HEK293 (cell line): ENCODE data around the gene ZSCAN16.

Source experiments
- CTCF ChIA-PET: fragments of 350-600 bp; formaldehyde crosslinking; extraction: SDS; loops from one replicate; lab custom pipeline; 2021; ENCODE audit warnings: antibody characterized with exemption; lab: Yijun Ruan, JAX
- POLR2A ChIA-PET: fragments of 300-600 bp; formaldehyde crosslinking; extraction: SDS; loops from one replicate; lab custom pipeline; 2020; ENCODE audit warnings: antibody characterized with exemption, inconsistent platforms; lab: Yijun Ruan, JAX
- H3K27ac ChIP-seq: fragments of 200-500 bp; sonication (Bioruptor generic); 2 replicates; pipeline ENCODE4 v1.5.1; 2014; ENCODE audit warnings: low read depth, low read length, control low read depth, inconsistent platforms; ENCODE audit errors: extremely low read depth
- H3K36me3 ChIP-seq, 2 experiments: fragments of 200-500 bp in 1 of 2; sonication (Bioruptor generic) in 1 of 2; 1 replicate in 1 of 2; 2 replicates in 1 of 2; pipeline ENCODE4 v1.5.1; 2014 to 2017; ENCODE audit warnings: inconsistent platforms in 2 of 2, low read length in 2 of 2; ENCODE audit not compliant: control insufficient read depth in 2 of 2, insufficient read depth in 1 of 2
- H3K4me1 ChIP-seq: fragments of 200-500 bp; sonication (Bioruptor generic); 2 replicates; pipeline ENCODE4 v1.5.1; 2014; ENCODE audit warnings: mild to moderate bottlenecking, low read length, inconsistent platforms; ENCODE audit not compliant: control insufficient read depth, insufficient read depth
- H3K4me3 ChIP-seq: 2 replicates; pipeline ENCODE4 v1.5.1; 2011; ENCODE audit warnings: low read depth, mild to moderate bottlenecking, control low read depth, low read length, moderate library complexity
- H3K9me3 ChIP-seq: fragments of 200-500 bp; sonication (Bioruptor generic); 2 replicates; pipeline ENCODE4 v1.5.1; 2014; ENCODE audit warnings: low read depth, low read length, inconsistent platforms; ENCODE audit not compliant: control insufficient read depth, insufficient read depth
- BCL11B ChIP-seq: fragments of 450-650 bp; formaldehyde crosslinking; IDR thresholded peaks from 2 replicates; pipeline ENCODE4 v1.5.1; 2016; ENCODE audit warnings: low read depth, missing biosample characterization, missing genetic modification characterization
- KLF1 ChIP-seq: fragments of 450-650 bp; formaldehyde crosslinking; IDR thresholded peaks from 2 replicates; pipeline ENCODE4 v1.5.1; 2016; ENCODE audit warnings: missing biosample characterization, missing genetic modification characterization
- KLF17 ChIP-seq: fragments of 450-650 bp; formaldehyde crosslinking; IDR thresholded peaks from 2 replicates; pipeline ENCODE4 v1.5.1; 2016; ENCODE audit warnings: missing biosample characterization, missing genetic modification characterization
- MEIS1 ChIP-seq: sonication (generic); formaldehyde crosslinking; IDR thresholded peaks from 2 replicates; pipeline ENCODE4 v1.8.1; 2022; ENCODE audit warnings: missing genetic modification reagents, mild to moderate bottlenecking, borderline replicate concordance
- PBX3 ChIP-seq: sonication (generic); formaldehyde crosslinking; IDR thresholded peaks from 2 replicates; pipeline ENCODE4 v1.8.1; 2022; ENCODE audit warnings: mild to moderate bottlenecking, moderate library complexity, missing genetic modification reagents
- SCRT2 ChIP-seq: fragments of 450-650 bp; formaldehyde crosslinking; IDR thresholded peaks from 2 replicates; pipeline ENCODE4 v1.5.1; 2016; ENCODE audit warnings: missing biosample characterization, missing genetic modification characterization
- SP3 ChIP-seq: fragments of 450-650 bp; formaldehyde crosslinking; IDR thresholded peaks from 2 replicates; pipeline ENCODE4 v1.5.1; 2016; ENCODE audit warnings: missing biosample characterization, missing genetic modification characterization
- TSHZ1 ChIP-seq: fragments of 450-650 bp; formaldehyde crosslinking; IDR thresholded peaks from 2 replicates; pipeline ENCODE4 v1.5.1; 2016; ENCODE audit warnings: missing biosample characterization, missing genetic modification characterization, borderline replicate concordance
- WT1 ChIP-seq: fragments of 450-650 bp; formaldehyde crosslinking; IDR thresholded peaks from 2 replicates; pipeline ENCODE4 v1.5.1; 2016; ENCODE audit warnings: missing biosample characterization, missing genetic modification characterization
- ZBTB26 ChIP-seq: fragments of 450-650 bp; formaldehyde crosslinking; optimal IDR thresholded peaks from 2 replicates; pipeline ENCODE3; 2016; ENCODE audit warnings: missing biosample characterization, mild to moderate bottlenecking, missing genetic modification characterization
- ZBTB7A ChIP-seq: fragments of 450-650 bp; formaldehyde crosslinking; IDR thresholded peaks from 2 replicates; pipeline ENCODE4 v1.5.1; 2016; ENCODE audit warnings: low read depth, missing biosample characterization, missing genetic modification characterization
- ZEB2 ChIP-seq: fragments of 450-650 bp; formaldehyde crosslinking; IDR thresholded peaks from 2 replicates; pipeline ENCODE4 v1.5.1; 2016; ENCODE audit warnings: missing biosample characterization, missing genetic modification characterization
- ZIC2 ChIP-seq: fragments of 450-650 bp; formaldehyde crosslinking; IDR thresholded peaks from 2 replicates; pipeline ENCODE4 v1.5.1; 2016; ENCODE audit warnings: missing biosample characterization, missing genetic modification characterization
- ZNF10 ChIP-seq: fragments of 450-650 bp; formaldehyde crosslinking; IDR thresholded peaks from 2 replicates; pipeline ENCODE4 v1.5.1; 2017; ENCODE audit warnings: missing biosample characterization, missing genetic modification characterization
- ZNF112 ChIP-seq: fragments of 450-650 bp; formaldehyde crosslinking; IDR thresholded peaks from 2 replicates; pipeline ENCODE4 v1.5.0; 2017; ENCODE audit warnings: missing biosample characterization, missing genetic modification characterization
- ZNF132 ChIP-seq: fragments of 450-650 bp; formaldehyde crosslinking; IDR thresholded peaks from 2 replicates; pipeline ENCODE4 v1.5.1; 2017; ENCODE audit warnings: missing biosample characterization, missing genetic modification characterization, borderline replicate concordance
- ZNF184 ChIP-seq: fragments of 450-650 bp; IDR thresholded peaks from 2 replicates; pipeline ENCODE4 v1.5.1; 2018; ENCODE audit warnings: missing biosample characterization, mild to moderate bottlenecking, missing genetic modification characterization
- ZNF24 ChIP-seq: fragments of 450-650 bp; formaldehyde crosslinking; IDR thresholded peaks from 2 replicates; pipeline ENCODE4 v1.5.1; 2016; ENCODE audit warnings: missing biosample characterization, missing genetic modification characterization
- ZNF324 ChIP-seq: fragments of 450-650 bp; formaldehyde crosslinking; IDR thresholded peaks from 2 replicates; pipeline ENCODE4 v1.5.1; 2016; ENCODE audit warnings: missing biosample characterization, missing genetic modification characterization
- ZNF391 ChIP-seq: fragments of 450-650 bp; formaldehyde crosslinking; IDR thresholded peaks from 2 replicates; pipeline ENCODE4 v1.5.1; 2016; ENCODE audit warnings: low read depth, missing biosample characterization, missing genetic modification characterization, borderline replicate concordance
- ZNF423 ChIP-seq: fragments of 450-650 bp; formaldehyde crosslinking; IDR thresholded peaks from 2 replicates; pipeline ENCODE4 v1.5.1; 2016; ENCODE audit warnings: missing biosample characterization, missing genetic modification characterization
- ZNF529 ChIP-seq: fragments of 450-650 bp; formaldehyde crosslinking; IDR thresholded peaks from 2 replicates; pipeline ENCODE4 v1.5.1; 2017; ENCODE audit warnings: missing genetic modification characterization, missing biosample characterization; ENCODE audit not compliant: insufficient replicate concordance
- ZNF530 ChIP-seq: fragments of 450-650 bp; formaldehyde crosslinking; IDR thresholded peaks from 2 replicates; pipeline ENCODE4 v1.5.1; 2016; ENCODE audit warnings: low read depth, missing biosample characterization, missing genetic modification characterization
- ZNF600 ChIP-seq: fragments of 450-650 bp; formaldehyde crosslinking; IDR thresholded peaks from 2 replicates; pipeline ENCODE4 v1.5.1; 2016; ENCODE audit warnings: missing biosample characterization, missing genetic modification characterization
- ZNF639 ChIP-seq: fragments of 450-650 bp; formaldehyde crosslinking; IDR thresholded peaks from 2 replicates; pipeline ENCODE4 v1.5.1; 2016; ENCODE audit warnings: missing biosample characterization, missing genetic modification characterization
- ZNF664 ChIP-seq: fragments of 450-650 bp; formaldehyde crosslinking; IDR thresholded peaks from 2 replicates; pipeline ENCODE4 v1.5.1; 2016; ENCODE audit warnings: missing biosample characterization, missing genetic modification characterization
- ZNF701 ChIP-seq: fragments of 450-650 bp; formaldehyde crosslinking; IDR thresholded peaks from 2 replicates; pipeline ENCODE4 v1.5.1; 2016; ENCODE audit warnings: missing biosample characterization, missing genetic modification characterization
- ZNF76 ChIP-seq: fragments of 450-650 bp; formaldehyde crosslinking; IDR thresholded peaks from 2 replicates; pipeline ENCODE4; 2016; ENCODE audit warnings: low read depth, missing biosample characterization, missing genetic modification characterization, borderline replicate concordance
- ZNF792 ChIP-seq: fragments of 450-650 bp; formaldehyde crosslinking; IDR thresholded peaks from 2 replicates; pipeline ENCODE4 v1.5.1; 2016; ENCODE audit warnings: missing biosample characterization, missing genetic modification characterization

The ZSCAN16 gene

GRCh38 chr6:28141500-28142329 is 17.3 kb downstream of the ZSCAN16 start, which contains the start of gene ZKSCAN8:
ZKSCAN8 (plus strand) TSS chr6:28141883; CDS start chr6:28148408, 6,525 bp downstream.
- H3K36me3 ChIP-seq: peaks cover 26 to 30% of the 10 kb centered on the region in 2 experiments
- peaks cover 6% of the 10 kb centered on the region; the same call in 1 of the 2 replicates for H3K4me1 ChIP-seq
- ChIA-PET CTCF (interaction anchor here (0.5 to 1.2 kb wide), 9 partner anchors 9 to 1547 kb away, joined by 3 to 5 read pairs (median 3); no protein-coding TSS in a partner anchor), POLR2A (interaction anchor here (0.6 to 3.0 kb wide), 34 partner anchors 10 to 445 kb away, joined by 3 to 59 read pairs (median 6); partner anchors contain the start of genes PGBD1, ZKSCAN3, ZKSCAN4 and ZSCAN16)
- peak within 1 kb of the TSS; percentile 77 for H3K4me3 ChIP-seq
- H3K27ac ChIP-seq: peak within 1 kb of the TSS; percentile 79
- H3K9me3 ChIP-seq: no peaks in the 10 kb centered on the region
- no peak for TF ChIP-seq KLF17 (tag by site-specific recombination)
- TF ChIP-seq ZNF132 (tag by site-specific recombination): no peak
- peak; percentile 95 for TF ChIP-seq ZNF600 (tag by site-specific recombination)
- no peak for TF ChIP-seq ZNF664 (tag by site-specific recombination)
- TF ChIP-seq TSHZ1 (tag by site-specific recombination): no peak
- no peak for TF ChIP-seq MEIS1 (CRISPR knock-in tag)
- peak; percentile 83 for TF ChIP-seq ZIC2 (tag by site-specific recombination)
- 0 out of 2 replicates have a peak, but pooled peaks have one; percentile 51 for TF ChIP-seq ZNF423 (tag by site-specific recombination)
- TF ChIP-seq ZNF792: 0 out of 2 replicates have a peak, but pooled peaks have one; percentile 21
- TF ChIP-seq ZEB2 (tag by site-specific recombination): peak; percentile 87
- peak; percentile 60 for TF ChIP-seq SP3 (tag by site-specific recombination)
- peak; percentile 58 for TF ChIP-seq SCRT2 (tag by site-specific recombination)
- no peak for TF ChIP-seq ZNF701 (tag by site-specific recombination)
- TF ChIP-seq KLF1: peak; percentile 84
- peak; percentile 98 for TF ChIP-seq BCL11B (tag by site-specific recombination)
- 0 out of 2 replicates have a peak, but pooled peaks have one; percentile 12 for TF ChIP-seq ZNF184 (tag by site-specific recombination)
- peak; percentile 79; the same call in 1 of the 2 replicates for TF ChIP-seq ZBTB7A (tag by site-specific recombination)
- peak; percentile 82 for TF ChIP-seq ZBTB26 (tag by site-specific recombination)
- TF ChIP-seq ZNF324 (tag by site-specific recombination): no peak
- TF ChIP-seq ZNF530 (tag by site-specific recombination): no peak
- TF ChIP-seq ZNF24 (tag by site-specific recombination): peak; percentile 83
- peak; percentile 75 for TF ChIP-seq WT1
- no peak for TF ChIP-seq ZNF529 (tag by site-specific recombination)
- TF ChIP-seq ZNF391: peak; percentile 81; the same call in 1 of the 2 replicates
- peak; percentile 76 for TF ChIP-seq ZNF10 (tag by site-specific recombination)
- no peak for TF ChIP-seq ZNF112
- TF ChIP-seq ZNF639 (tag by site-specific recombination): peak; percentile 84; the same call in 1 of the 2 replicates
- TF ChIP-seq ZNF76 (tag by site-specific recombination): peak; percentile 69; the same call in 1 of the 2 replicates
- peak; percentile 80 for TF ChIP-seq PBX3 (CRISPR knock-in tag)
